Stimulated activated CD4-positive, alpha-beta T cell treated with anti-CD3 and anti-CD28 coated beads, Interleukin-1b, Interleukin-23, amount 100 ng/mL, for 48 hours (primary cell): ENCODE measurements around the gene NPTX1.

ENCODE experiments used
- DNase-seq: peaks from one replicate; pipeline ENCODE4 v3.0.0-alpha.2; 2020

NPTX1 gene

GRCh38 chr17:80457236-80457856, 19.1 kb downstream of the NPTX1 start:
- no peak for DNase-seq

- DNase-seq = no peak
Measured at GRCh38 chr17:80456465-80457235, 19.8 kb downstream of the NPTX1 start.

- DNase-seq = no peak
Measured at GRCh38 chr17:80455784-80456183, 20.6 kb downstream of the NPTX1 start.

- DNase-seq = peak; percentile 29
Measured at GRCh38 chr17:80455336-80455710, 21.1 kb downstream of the NPTX1 start.

- peak; percentile 97 for DNase-seq
Measured at GRCh38 chr17:80454557-80455335, 21.7 kb downstream of the NPTX1 start.

- DNase-seq = no peak
Measured at GRCh38 chr17:80453998-80454556, 22.3 kb downstream of the NPTX1 start.

GRCh38 chr17:80453126-80453997, 23.0 kb downstream of the NPTX1 start:
- DNase-seq = no peak

GRCh38 chr17:80452173-80452915, 24.1 kb downstream of the NPTX1 start:
- DNase-seq = no peak

- no peak for DNase-seq
Measured at GRCh38 chr17:80451104-80451775, 25.2 kb downstream of the NPTX1 start.

GRCh38 chr17:80449930-80450576, 26.4 kb downstream of the NPTX1 start:
- DNase-seq = no peak

- no peak for DNase-seq
Measured at GRCh38 chr17:80449194-80449929, 27.0 kb downstream of the NPTX1 start.

GRCh38 chr17:80447790-80448189, 28.6 kb downstream of the NPTX1 start:
- DNase-seq = no peak

GRCh38 chr17:80446645-80447405, 29.6 kb downstream of the NPTX1 start:
- no peak for DNase-seq

- no peak for DNase-seq
Measured at GRCh38 chr17:80445726-80446110, 30.7 kb downstream of the NPTX1 start.

- DNase-seq = no peak
Measured at GRCh38 chr17:80445007-80445725, 31.2 kb downstream of the NPTX1 start.

GRCh38 chr17:80444644-80444979, 31.8 kb downstream of the NPTX1 start:
- DNase-seq = no peak

GRCh38 chr17:80443916-80444643, 32.3 kb downstream of the NPTX1 start:
- no peak for DNase-seq

- no peak for DNase-seq
Measured at GRCh38 chr17:80443498-80443897, 32.9 kb downstream of the NPTX1 start.
